HG03025 (cell line): ENCODE data around the gene ABHD16B.
A peak's percentile ranks its signal among the peaks of the same experiment; 100 is the strongest.

Source experiments
- ATAC-seq: cut with Tn5 transposase; IDR thresholded peaks from one replicate; pipeline ENCODE4 v1.9.1; 2021; ENCODE audit warnings: mild to moderate bottlenecking, moderate library complexity; ENCODE audit not compliant: unreplicated experiment, low FRiP score

The ABHD16B gene

GRCh38 chr20:63892402-63892801 is 31.1 kb downstream of the ABHD16B start:
- no peak for ATAC-seq

- no peak for ATAC-seq
Observed at GRCh38 chr20:63893999-63894357, 32.7 kb downstream of the ABHD16B start.

GRCh38 chr20:63894358-63895201 is 33.3 kb downstream of the ABHD16B start, which contains the start of gene DNAJC5:
Gene DNAJC5, plus strand, starts transcription at chr20:63895126. Its CDS starts 33,220 bp downstream, at chr20:63928346.
- ATAC-seq = peak; percentile 70

- peak; percentile 1 for ATAC-seq
Observed at GRCh38 chr20:63895202-63895951, 34.1 kb downstream of the ABHD16B start.

DNA sequence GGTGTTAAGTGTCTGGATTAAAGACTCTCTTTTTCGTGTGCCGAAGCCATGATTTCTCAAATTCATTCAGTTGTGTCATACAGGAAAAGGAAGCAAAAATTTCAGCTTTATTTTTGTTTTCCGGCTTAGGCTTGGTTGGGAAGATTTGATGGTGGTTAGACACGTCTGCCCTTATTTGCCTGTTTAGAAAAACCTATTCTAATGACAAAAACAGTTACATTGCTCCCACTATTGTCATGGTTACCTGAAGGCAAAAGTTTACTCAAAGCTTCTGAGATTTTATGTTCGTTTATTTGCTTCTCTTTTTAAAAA is 34.6 kb downstream of the ABHD16B start:
- no peak for ATAC-seq

DNA sequence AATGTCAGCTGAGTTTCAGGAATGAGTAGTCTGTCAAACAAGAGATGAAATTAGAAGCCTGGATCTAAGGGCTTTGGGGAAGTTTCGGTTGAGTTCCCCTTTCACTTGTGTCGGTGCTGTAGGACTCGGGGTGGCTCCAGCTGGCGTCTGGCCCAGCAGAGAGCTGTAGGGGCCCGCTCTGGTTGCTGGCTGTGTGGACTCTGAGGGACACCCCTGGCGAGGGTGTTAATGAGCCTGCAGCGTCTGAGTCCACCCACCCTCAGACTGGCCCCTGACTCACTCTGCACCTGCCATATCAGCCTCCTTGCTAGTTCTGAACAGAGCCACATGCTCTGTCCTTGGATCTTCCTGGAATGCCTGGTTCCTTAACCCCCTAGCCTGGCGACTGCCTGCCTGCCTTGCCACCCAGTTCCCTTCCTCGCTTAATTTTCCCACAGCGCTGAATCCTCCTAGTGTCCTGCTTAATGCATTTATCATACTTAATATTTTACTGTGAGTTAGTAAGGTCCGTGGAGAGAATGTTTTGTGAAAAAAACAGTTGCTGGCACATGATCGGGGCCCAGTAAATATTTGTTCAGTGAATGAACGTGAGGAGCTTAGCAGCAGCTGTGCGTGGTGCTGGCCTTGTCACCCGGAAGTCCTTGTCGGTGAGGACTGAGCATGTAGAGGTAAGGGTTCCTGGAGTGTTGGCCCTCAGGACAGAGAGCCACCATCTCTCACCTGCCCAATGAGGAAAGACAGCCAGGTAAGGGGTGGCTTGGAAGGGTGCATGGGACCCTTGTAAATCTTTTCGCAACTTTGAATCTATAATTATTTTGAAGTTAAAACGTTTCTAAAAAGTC is 35.2 kb downstream of the ABHD16B start:
- ATAC-seq = no peak

DNA sequence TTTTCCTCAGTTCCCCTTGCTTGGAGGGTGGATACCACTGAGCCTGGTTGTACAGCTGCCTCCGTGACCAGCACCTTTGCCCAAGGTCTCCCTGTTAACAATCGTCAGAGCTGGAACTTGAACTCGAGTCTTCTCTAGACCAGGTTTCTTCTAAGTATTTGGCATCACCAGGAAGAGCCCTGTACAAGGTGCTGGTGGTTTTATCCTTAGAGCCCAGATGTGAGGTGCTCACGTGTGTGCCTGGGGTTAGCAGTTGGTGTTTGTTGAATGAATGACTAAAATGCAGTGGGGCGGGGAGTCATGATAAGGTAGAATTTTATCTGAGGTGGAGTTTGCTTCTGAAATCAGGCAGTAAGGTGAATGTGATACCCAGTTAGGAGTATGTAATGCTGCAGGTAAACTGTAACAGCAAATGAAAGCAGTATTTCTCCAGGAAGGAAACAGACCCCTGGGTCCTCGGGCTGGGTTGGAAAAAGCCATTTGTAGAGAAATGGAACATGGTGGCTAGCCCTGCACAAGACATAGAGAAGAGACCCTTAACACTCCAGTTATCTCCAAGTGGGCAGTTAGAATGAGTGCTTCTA is 36.8 kb downstream of the ABHD16B start:
- ATAC-seq = no peak

- no peak for ATAC-seq
Observed at GRCh38 chr20:63898882-63899558, 37.7 kb downstream of the ABHD16B start.

DNA sequence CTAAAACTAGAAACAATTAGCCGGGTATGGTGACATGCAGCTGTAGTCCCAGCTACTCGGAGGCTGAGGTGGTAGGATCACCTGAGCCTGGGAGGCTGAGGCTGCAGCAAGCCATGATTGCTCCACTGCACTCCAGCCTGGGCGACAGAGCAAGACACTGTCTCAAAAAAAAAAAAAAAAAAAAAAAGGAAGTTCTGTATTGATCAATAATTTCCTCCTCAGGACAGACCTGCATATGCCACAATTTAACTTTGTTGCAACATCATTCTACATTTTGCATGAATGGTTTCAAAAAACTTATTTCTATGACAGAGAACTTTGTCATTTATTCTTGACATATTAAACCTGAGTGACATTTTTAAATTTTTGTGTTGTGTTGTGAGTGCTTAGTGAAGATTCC is 39.1 kb downstream of the ABHD16B start:
- no peak for ATAC-seq

GRCh38 chr20:63903796-63904561 is 42.7 kb downstream of the ABHD16B start:
- ATAC-seq = no peak

DNA sequence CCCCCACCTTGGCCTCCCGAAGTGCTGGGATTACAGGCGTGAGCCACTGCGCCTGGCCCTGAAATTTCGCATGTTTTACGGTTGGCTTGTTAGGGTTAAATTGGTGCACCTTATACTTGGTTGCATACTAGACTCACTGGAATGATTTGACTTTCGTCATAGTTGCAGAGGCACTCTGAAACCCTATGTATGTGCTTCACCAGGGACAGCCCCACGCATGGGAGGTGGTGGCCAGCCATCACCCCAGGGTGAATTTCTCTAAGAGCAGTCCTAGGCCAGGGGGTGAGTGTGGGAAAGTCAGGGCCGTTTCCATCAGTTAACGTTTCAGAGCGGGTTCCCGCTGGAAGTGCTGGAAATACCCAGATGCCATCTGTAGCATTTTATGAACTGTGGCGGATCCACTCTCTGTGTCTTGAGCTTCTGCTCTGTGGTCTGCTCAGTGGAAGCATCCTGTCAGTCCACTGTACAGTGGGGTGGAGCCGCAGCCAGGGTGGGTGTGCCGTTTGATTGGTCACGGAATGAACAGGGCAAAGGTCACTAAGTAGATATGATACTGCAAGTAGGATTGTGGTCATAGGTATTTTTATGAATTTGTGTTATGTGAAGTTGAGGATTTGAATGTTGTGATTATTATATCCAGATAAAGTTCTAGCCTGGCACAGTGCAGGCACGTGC is 46.8 kb downstream of the ABHD16B start:
- no peak for ATAC-seq

GRCh38 chr20:63911176-63911575 is 49.9 kb downstream of the ABHD16B start:
- ATAC-seq = no peak
